Uterus (tissue), 2 donors: ENCODE results near the gene RPS5.

ENCODE experiments used
- POLR2A ChIP-seq, 2 donors: fragments of 450-650 bp; IDR thresholded peaks; one replicate each; pipeline ENCODE4 v1.6.1; 2016; ENCODE audit warnings: antibody characterized with exemption in 2 of 2, mild to moderate bottlenecking in 1 of 2, moderate library complexity in 1 of 2
- TF ChIP-seq, protein P1 (sequence below), 4 experiments: fragments of 200-600 bp in 2 of 4; fragments of 450-650 bp in 2 of 4; sonication (generic) in 2 of 4; IDR thresholded peaks; one replicate each; pipeline ENCODE4 v1.5.1; 2016 to 2019; ENCODE audit warnings: antibody characterized with exemption in 4 of 4, mild to moderate bottlenecking in 2 of 4, moderate library complexity in 1 of 4

- TF ChIP-seq POLR2A (IDR thresholded peaks at IDR 0.05) = no peak
- TF ChIP-seq, protein P1, sequence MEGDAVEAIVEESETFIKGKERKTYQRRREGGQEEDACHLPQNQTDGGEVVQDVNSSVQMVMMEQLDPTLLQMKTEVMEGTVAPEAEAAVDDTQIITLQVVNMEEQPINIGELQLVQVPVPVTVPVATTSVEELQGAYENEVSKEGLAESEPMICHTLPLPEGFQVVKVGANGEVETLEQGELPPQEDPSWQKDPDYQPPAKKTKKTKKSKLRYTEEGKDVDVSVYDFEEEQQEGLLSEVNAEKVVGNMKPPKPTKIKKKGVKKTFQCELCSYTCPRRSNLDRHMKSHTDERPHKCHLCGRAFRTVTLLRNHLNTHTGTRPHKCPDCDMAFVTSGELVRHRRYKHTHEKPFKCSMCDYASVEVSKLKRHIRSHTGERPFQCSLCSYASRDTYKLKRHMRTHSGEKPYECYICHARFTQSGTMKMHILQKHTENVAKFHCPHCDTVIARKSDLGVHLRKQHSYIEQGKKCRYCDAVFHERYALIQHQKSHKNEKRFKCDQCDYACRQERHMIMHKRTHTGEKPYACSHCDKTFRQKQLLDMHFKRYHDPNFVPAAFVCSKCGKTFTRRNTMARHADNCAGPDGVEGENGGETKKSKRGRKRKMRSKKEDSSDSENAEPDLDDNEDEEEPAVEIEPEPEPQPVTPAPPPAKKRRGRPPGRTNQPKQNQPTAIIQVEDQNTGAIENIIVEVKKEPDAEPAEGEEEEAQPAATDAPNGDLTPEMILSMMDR (IDR thresholded peaks at IDR 0.05) = no peak
Observed at GRCh38 chr19:58374200-58374599, 12.9 kb upstream of the RPS5 start.
